ENCODE data around the gene OSBPL1A.

Gene OSBPL1A

GRCh38 chr18:24341361-24341760 lies 56.3 kb downstream of the OSBPL1A start:
- Histone ChIP-seq H3K36me3 (ENCODE audit: low read depth) (no peaks in the 10 kb centered on the region), H3K27ac (ENCODE audit: poor library complexity, severe bottlenecking) (no peak overlapping the region), H3K27me3 (ENCODE audit: insufficient read depth, poor library complexity, severe bottlenecking) (no peaks in the 10 kb centered on the region), H3K4me1 (ENCODE audit: insufficient read depth, poor library complexity, severe bottlenecking) (no peaks in the 10 kb centered on the region), H3K4me3 (ENCODE audit: severe bottlenecking) (no peak overlapping the region), H3K9me3 (ENCODE audit: severe bottlenecking) (no peaks in the 10 kb centered on the region)
- ATAC-seq (ENCODE audit: low read depth) = no peak
- no peak for TF ChIP-seq CTCF (IDR thresholded peaks at IDR 0.05; ENCODE audit: poor library complexity, severe bottlenecking)
- no peak for DNase-seq (ENCODE audit: low spot score)

GRCh38 chr18:24333084-24333483 lies 64.5 kb downstream of the OSBPL1A start:
- H3K4me3 ChIP-seq (ENCODE audit: severe bottlenecking) = no peak overlapping the region
- no peaks in the 10 kb centered on the region for H3K27me3 ChIP-seq (ENCODE audit: insufficient read depth, poor library complexity, severe bottlenecking)
- ATAC-seq (ENCODE audit: low read depth) = no peak
- H3K27ac ChIP-seq (ENCODE audit: poor library complexity, severe bottlenecking) = no peak overlapping the region
- TF ChIP-seq CTCF (IDR thresholded peaks at IDR 0.05; ENCODE audit: poor library complexity, severe bottlenecking) = no peak
- no peaks in the 10 kb centered on the region for H3K4me1 ChIP-seq (ENCODE audit: insufficient read depth, poor library complexity, severe bottlenecking)
- DNase-seq (ENCODE audit: low spot score) = no peak
- no peaks in the 10 kb centered on the region for H3K36me3 ChIP-seq (ENCODE audit: low read depth)
- H3K9me3 ChIP-seq (ENCODE audit: severe bottlenecking) = no peaks in the 10 kb centered on the region

- ATAC-seq (ENCODE audit: low read depth) (no peak), DNase-seq (ENCODE audit: low spot score) (no peak)
- H3K4me1 ChIP-seq (ENCODE audit: insufficient read depth, poor library complexity, severe bottlenecking) = no peaks in the 10 kb centered on the region
- TF ChIP-seq CTCF (IDR thresholded peaks at IDR 0.05; ENCODE audit: poor library complexity, severe bottlenecking) = no peak
- H3K27ac ChIP-seq (ENCODE audit: poor library complexity, severe bottlenecking) = no peak overlapping the region
- H3K4me3 ChIP-seq (ENCODE audit: severe bottlenecking) = no peak overlapping the region
- H3K27me3 ChIP-seq (ENCODE audit: insufficient read depth, poor library complexity, severe bottlenecking) = no peaks in the 10 kb centered on the region
- H3K9me3 ChIP-seq (ENCODE audit: severe bottlenecking) = no peaks in the 10 kb centered on the region
- no peaks in the 10 kb centered on the region for H3K36me3 ChIP-seq (ENCODE audit: low read depth)
Observed at GRCh38 chr18:24326211-24326610, 71.4 kb downstream of the OSBPL1A start.

- H3K4me3 ChIP-seq (ENCODE audit: severe bottlenecking) = no peak overlapping the region
- DNase-seq (ENCODE audit: low spot score) (no peak), ATAC-seq (ENCODE audit: low read depth) (no peak)
- no peak overlapping the region for H3K27ac ChIP-seq (ENCODE audit: poor library complexity, severe bottlenecking)
- no peaks in the 10 kb centered on the region for H3K4me1 ChIP-seq (ENCODE audit: insufficient read depth, poor library complexity, severe bottlenecking)
- H3K36me3 ChIP-seq (ENCODE audit: low read depth) = no peaks in the 10 kb centered on the region
- H3K9me3 ChIP-seq (ENCODE audit: severe bottlenecking) = no peaks in the 10 kb centered on the region
- H3K27me3 ChIP-seq (ENCODE audit: insufficient read depth, poor library complexity, severe bottlenecking) = no peaks in the 10 kb centered on the region
- TF ChIP-seq CTCF (IDR thresholded peaks at IDR 0.05; ENCODE audit: poor library complexity, severe bottlenecking) = no peak
Observed at GRCh38 chr18:24322584-24323136, 75.0 kb downstream of the OSBPL1A start.

GRCh38 chr18:24321071-24321470 lies 76.6 kb downstream of the OSBPL1A start:
- no peaks in the 10 kb centered on the region for H3K9me3 ChIP-seq (ENCODE audit: severe bottlenecking)
- no peaks in the 10 kb centered on the region for H3K27me3 ChIP-seq (ENCODE audit: insufficient read depth, poor library complexity, severe bottlenecking)
- TF ChIP-seq CTCF (IDR thresholded peaks at IDR 0.05; ENCODE audit: poor library complexity, severe bottlenecking) = no peak
- no peak for ATAC-seq (ENCODE audit: low read depth)
- H3K4me1 ChIP-seq (ENCODE audit: insufficient read depth, poor library complexity, severe bottlenecking) = no peaks in the 10 kb centered on the region
- DNase-seq (ENCODE audit: low spot score) = no peak
- H3K27ac ChIP-seq (ENCODE audit: poor library complexity, severe bottlenecking) = no peak overlapping the region
- no peaks in the 10 kb centered on the region for H3K36me3 ChIP-seq (ENCODE audit: low read depth)
- H3K4me3 ChIP-seq (ENCODE audit: severe bottlenecking) = no peak overlapping the region
